HEK293T (cell line): ENCODE results near the gene ISCU.

Experiments
- CTCF ChIA-PET: fragments of 350-600 bp; formaldehyde crosslinking; extraction: SDS; loops from one replicate; lab custom pipeline; 2021; ENCODE audit warnings: antibody characterized with exemption, inconsistent platforms; lab: Yijun Ruan, JAX
- POLR2A ChIA-PET: fragments of 350-600 bp; formaldehyde crosslinking; extraction: SDS; loops from one replicate; lab custom pipeline; 2020; ENCODE audit warnings: antibody characterized with exemption, inconsistent platforms; lab: Yijun Ruan, JAX
- DNase-seq: peaks from one replicate; pipeline ENCODE4 v3.0.0; 2012; ENCODE audit warnings: mixed read lengths; ENCODE audit errors: extremely low spot score
- ARNT ChIP-seq: fragments of 450-650 bp; IDR thresholded peaks from 2 replicates; pipeline ENCODE4 v1.6.1; 2017; ENCODE audit warnings: mild to moderate bottlenecking
- BHLHE40 ChIP-seq: fragments of 450-650 bp; IDR thresholded peaks from 2 replicates; pipeline ENCODE4 v1.6.1; 2016; ENCODE audit warnings: mild to moderate bottlenecking, moderate library complexity, borderline replicate concordance
- CTBP1 ChIP-seq: fragments of 450-650 bp; IDR thresholded peaks from 2 replicates; pipeline ENCODE4 v1.6.1; 2016; ENCODE audit warnings: borderline replicate concordance
- ELF4 ChIP-seq: fragments of 450-650 bp; IDR thresholded peaks from 2 replicates; pipeline ENCODE4 v1.6.1; 2017; ENCODE audit warnings: antibody characterized with exemption
- FOXA1 ChIP-seq: fragments of 450-650 bp; IDR thresholded peaks from 2 replicates; pipeline ENCODE4 v1.6.1; 2016; ENCODE audit warnings: mild to moderate bottlenecking
- FOXK2 ChIP-seq: fragments of 450-650 bp; IDR thresholded peaks from 2 replicates; pipeline ENCODE4 v1.6.1; 2016; ENCODE audit warnings: mild to moderate bottlenecking
- FOXM1 ChIP-seq: fragments of 450-650 bp; IDR thresholded peaks from 2 replicates; pipeline ENCODE4 v1.6.1; 2017; ENCODE audit warnings: mild to moderate bottlenecking, borderline replicate concordance
- HDGF ChIP-seq: fragments of 450-650 bp; IDR thresholded peaks from 2 replicates; pipeline ENCODE4 v1.6.1; 2017; ENCODE audit warnings: antibody characterized with exemption, borderline replicate concordance
- L3MBTL2 ChIP-seq: fragments of 450-650 bp; conservative IDR thresholded peaks from 2 replicates; pipeline ENCODE4 v1.6.1; 2016; ENCODE audit warnings: mild to moderate bottlenecking
- LEF1 ChIP-seq: fragments of 450-650 bp; IDR thresholded peaks from 2 replicates; pipeline ENCODE4 v1.6.1; 2017; ENCODE audit warnings: mild to moderate bottlenecking, borderline replicate concordance
- NFRKB ChIP-seq: fragments of 450-650 bp; IDR thresholded peaks from 2 replicates; pipeline ENCODE4 v1.6.1; 2016; ENCODE audit warnings: mild to moderate bottlenecking, moderate library complexity
- PKNOX1 ChIP-seq: fragments of 450-650 bp; IDR thresholded peaks from 2 replicates; pipeline ENCODE4 v1.6.1; 2016
- SP1 ChIP-seq: fragments of 450-650 bp; IDR thresholded peaks from 2 replicates; pipeline ENCODE4 v1.6.1; 2017
- SUZ12 ChIP-seq: fragments of 450-650 bp; IDR thresholded peaks from 2 replicates; pipeline ENCODE4 v1.6.1; 2016; ENCODE audit warnings: mild to moderate bottlenecking
- TARDBP ChIP-seq: fragments of 450-650 bp; IDR thresholded peaks from 2 replicates; pipeline ENCODE4 v1.6.1; 2016
- ZNF384 ChIP-seq: fragments of 450-650 bp; IDR thresholded peaks from 2 replicates; pipeline ENCODE4 v1.6.1; 2016

Gene ISCU

GRCh38 chr12:108606492-108606891, 44.1 kb downstream of the ISCU start:
- TF ChIP-seq NFRKB (no peak), SP1 (no peak), BHLHE40 (no peak)
- ChIA-PET CTCF (no interaction called here), POLR2A (no interaction called here)
- DNase-seq: no peak

- ChIA-PET CTCF (no interaction called here), POLR2A (no interaction called here)
- no peak for DNase-seq
- TF ChIP-seq ARNT (no peak), LEF1 (no peak), L3MBTL2 (no peak), PKNOX1 (no peak), SUZ12 (no peak), HDGF (no peak), SP1 (no peak)
These were observed 45.7 kb downstream of the ISCU start for GRCh38 chr12:108607981-108608600.

GRCh38 chr12:108608616-108609015, 46.2 kb downstream of the ISCU start:
- TF ChIP-seq SP1 (no peak), ZNF384 (no peak), HDGF (no peak), LEF1 (no peak), TARDBP (no peak), ARNT (no peak), FOXM1 (no peak), ELF4 (no peak), L3MBTL2 (no peak), FOXA1 (no peak), PKNOX1 (no peak), FOXK2 (no peak), SUZ12 (no peak), BHLHE40 (no peak), CTBP1 (no peak), NFRKB (no peak)
- CTCF ChIA-PET: no interaction called here
- POLR2A ChIA-PET: no interaction called here
- DNase-seq: no peak

- ChIA-PET POLR2A (interaction anchor here (0.5 kb wide), 1 partner anchor 26 kb away, joined by 3 read pairs; no protein-coding TSS in a partner anchor), CTCF (no interaction called here)
- TF ChIP-seq BHLHE40: no peak
- TF ChIP-seq CTBP1: no peak
- no peak for TF ChIP-seq FOXK2
- TF ChIP-seq TARDBP: no peak
- TF ChIP-seq ZNF384: no peak
- no peak for TF ChIP-seq ELF4
- no peak for TF ChIP-seq HDGF
- no peak for TF ChIP-seq ARNT
- no peak for TF ChIP-seq PKNOX1
- TF ChIP-seq SP1: no peak
- no peak for TF ChIP-seq L3MBTL2
- TF ChIP-seq LEF1: no peak
- TF ChIP-seq FOXM1: no peak
- no peak for DNase-seq
These were observed 47.3 kb downstream of the ISCU start for GRCh38 chr12:108609537-108610335.

- POLR2A ChIA-PET: interaction anchor here (0.5 kb wide), 1 partner anchor 26 kb away, joined by 3 read pairs; no protein-coding TSS in a partner anchor
- TF ChIP-seq CTBP1 (no peak), NFRKB (no peak), TARDBP (no peak), ZNF384 (no peak)
- DNase-seq: no peak
- CTCF ChIA-PET: no interaction called here
These were observed 48.0 kb downstream of the ISCU start for GRCh38 chr12:108610336-108610815.

GRCh38 chr12:108610856-108611605, 48.6 kb downstream of the ISCU start:
- no peak for DNase-seq
- TF ChIP-seq ARNT (no peak), PKNOX1 (no peak), FOXA1 (no peak), TARDBP (no peak), L3MBTL2 (no peak)
- CTCF ChIA-PET: interaction anchor here (0.6 kb wide), 1 partner anchor 1018 kb away, joined by 4 read pairs; no protein-coding TSS in a partner anchor
- POLR2A ChIA-PET: no interaction called here
